Right renal pelvis (tissue), 4 donors: ENCODE results near the gene JADE3. TPM values are rescaled to one million over a fixed set of nuclear protein-coding genes. Genes with fewer than 3 reads are reported as not detected.

ENCODE experiments used
- DNase-seq, 4 donors: peaks; one replicate each; pipeline ENCODE4 v3.0.0-alpha.2; 2013; ENCODE audit warnings: low read depth in 4 of 4, low spot score in 3 of 4, missing footprints in 1 of 4
- polyA plus RNA-seq, 4 donors: library from polyadenylated mRNA; unstranded; fragments of 120-200 nt; gene quantifications; one replicate each; pipeline ENCODE4 v1.2.1, GENCODE V29; 2013; ENCODE audit not compliant: insufficient read length in 4 of 4

The JADE3 gene
- polyA plus RNA-seq, 4 donors = 22.9 to 28.6 (median 27.1) TPM

DNA sequence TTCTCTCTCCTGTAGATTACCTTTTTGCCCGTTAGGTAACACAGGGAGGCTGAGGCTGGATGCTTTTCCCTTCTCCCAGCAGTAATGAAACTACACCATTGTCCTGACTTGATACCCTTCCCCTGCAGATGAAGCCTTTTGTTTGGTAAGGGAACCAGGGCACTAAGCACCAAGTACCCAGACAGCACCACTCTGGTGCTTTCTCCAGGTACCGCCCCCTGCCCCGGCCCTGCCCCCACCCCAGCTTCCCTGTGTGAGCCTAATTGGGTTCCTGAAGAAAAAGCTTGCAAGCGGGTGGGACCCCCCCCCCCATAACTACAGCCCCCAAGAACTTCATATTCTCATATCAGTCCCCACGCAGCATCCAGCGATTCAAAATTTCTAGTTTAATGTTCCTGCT, 79.8 kb downstream of the JADE3 start:
- no peak for DNase-seq

DNA sequence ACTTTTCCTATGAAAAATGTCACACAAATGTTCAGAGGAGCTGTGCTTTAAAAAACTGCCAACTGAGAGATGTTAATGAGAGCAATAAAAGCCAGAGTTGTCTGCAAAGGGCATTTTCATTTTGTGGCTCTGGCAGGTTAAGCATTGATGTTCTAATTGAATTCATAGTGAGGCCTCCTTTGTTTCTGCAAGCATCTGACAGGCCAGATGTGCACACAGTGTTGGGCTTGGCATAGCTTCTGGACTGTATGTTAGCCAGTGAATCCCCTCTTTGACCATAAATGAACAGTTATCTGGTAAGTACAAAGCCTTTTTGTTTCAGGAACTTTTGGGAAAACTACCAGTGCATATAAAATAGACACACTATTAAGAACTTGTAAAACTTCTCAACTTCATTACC, 81.9 kb downstream of the JADE3 start:
- no peak for DNase-seq

DNA sequence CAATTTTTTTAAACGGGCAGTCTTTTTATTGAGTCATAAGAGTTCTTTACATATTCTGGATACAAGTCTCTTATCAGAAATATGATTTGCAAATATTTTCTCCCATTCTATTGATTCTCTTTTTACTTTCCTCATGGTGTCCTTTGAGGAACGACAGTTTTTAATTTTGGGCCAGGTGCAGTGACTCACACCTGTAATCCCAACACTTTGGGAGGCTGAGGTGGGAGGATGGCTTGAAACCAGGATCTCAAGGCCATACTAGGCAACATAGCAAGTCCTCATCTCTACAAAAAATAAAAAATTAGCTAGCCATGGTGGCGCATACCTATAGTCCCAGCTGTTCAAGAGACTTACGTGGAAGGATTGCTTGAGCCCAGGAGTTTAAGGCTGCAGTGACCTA, 99.9 kb downstream of the JADE3 start:
- DNase-seq = no peak

DNA sequence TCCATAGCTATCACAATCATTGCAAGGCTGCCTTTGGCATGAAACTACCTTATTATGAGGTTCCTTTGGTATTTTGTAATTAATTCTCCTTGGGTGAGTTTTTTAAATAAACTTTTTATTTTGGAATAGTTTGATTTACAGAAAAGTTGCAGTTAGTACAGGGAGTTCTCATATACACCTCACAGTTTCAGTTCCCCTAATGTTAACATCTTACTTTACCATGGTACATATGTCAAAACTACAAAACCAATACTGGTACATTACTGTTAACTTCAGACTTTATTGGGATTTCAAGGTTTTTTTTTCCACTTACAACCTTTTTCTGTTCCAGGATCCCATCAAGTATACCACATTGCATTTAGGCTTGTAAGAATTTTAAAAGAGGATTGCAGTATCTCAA, 114.0 kb downstream of the JADE3 start:
- DNase-seq = no peak

DNA sequence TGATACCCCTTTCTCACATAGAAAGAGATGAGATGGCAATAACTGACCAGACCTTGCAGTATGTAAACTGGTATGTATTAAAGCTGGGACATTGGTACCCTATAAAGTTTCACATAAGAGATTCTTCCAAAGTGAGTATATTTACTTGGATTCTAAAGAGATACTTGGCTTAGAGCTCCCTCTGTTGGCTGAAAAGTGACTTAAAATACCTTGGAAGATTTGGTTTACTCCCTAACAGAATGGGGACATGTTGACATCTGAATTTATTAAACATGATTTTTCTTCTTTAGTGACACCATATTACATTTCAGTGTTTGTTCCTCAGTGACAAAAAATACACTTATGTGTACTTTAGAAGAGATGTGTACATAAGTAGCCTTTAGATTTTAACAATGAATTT, 118.1 kb downstream of the JADE3 start:
- peak; percentile 33 to 52 (median 43) for DNase-seq

DNA sequence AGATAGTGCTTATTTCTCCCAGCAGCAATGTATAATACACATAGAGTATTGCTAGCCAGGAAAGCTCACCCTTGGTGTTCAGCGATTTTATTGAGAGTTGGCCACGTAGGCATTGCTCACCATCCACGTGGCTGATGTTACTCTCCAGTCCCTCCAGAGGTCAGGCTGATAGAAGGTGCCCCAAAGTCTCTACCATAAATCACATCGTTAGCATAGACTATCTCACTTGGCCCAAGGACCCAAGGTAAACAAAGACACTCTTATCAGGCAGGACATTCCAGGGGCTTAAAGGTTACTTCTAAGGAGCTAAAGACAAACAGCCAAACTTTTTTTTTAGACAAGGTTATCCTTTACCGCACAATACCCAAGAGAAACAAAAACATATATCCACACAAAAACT, 135.8 kb downstream of the JADE3 start:
- DNase-seq = no peak

DNA sequence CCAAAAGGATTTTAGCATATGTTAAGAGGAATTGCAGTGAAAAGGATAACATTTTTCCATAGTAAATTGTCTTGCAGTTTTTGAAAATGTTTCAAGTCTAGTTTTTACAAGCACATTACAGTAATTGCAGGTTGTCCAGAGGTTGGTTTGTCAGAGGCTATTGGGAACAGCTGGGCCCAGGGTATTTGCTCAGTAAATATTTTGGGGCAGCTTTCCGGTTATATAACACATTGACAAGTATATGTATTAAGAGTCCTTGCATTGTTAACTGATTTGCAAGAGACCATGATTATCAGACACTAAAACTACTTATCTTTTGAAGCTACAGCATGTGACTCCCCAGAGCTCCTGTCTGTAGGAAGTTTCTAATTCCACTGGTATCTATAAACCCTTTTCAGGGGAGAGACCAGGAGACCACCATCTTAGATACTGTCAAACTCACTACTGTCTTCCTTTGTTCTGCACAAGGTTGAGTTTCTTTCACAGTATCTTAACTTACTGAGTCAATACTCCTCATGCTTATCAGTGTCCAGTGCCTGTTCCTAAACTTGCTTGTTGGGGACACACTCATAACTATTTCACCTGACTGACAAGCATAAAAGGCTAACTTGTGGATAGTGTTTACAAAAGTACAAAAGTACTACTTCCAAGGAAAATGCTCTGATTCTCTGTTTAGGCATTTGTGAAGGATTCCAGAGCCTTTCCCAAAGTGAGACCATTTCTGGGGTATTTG, 147.1 kb downstream of the JADE3 start:
- no peak for DNase-seq

DNA sequence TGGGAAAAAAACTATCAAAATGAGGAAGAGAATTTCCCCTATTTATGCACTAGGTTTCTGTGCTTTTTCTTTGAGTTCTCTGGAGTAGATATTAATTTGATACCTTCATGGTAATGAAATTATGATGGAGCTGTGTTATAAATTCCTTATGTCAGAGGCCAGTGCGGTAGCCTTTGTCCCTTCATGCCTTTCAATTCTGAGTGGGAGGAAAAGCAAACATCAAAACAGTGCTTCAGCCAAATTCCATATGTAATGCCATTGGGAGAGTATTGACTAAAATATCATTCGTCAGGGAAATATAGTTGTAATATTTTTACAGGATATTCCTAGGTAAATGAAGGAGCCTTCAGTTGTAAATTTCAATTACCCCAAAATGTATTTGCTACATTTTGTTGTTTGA, 148.5 kb downstream of the JADE3 start:
- DNase-seq = no peak

DNA sequence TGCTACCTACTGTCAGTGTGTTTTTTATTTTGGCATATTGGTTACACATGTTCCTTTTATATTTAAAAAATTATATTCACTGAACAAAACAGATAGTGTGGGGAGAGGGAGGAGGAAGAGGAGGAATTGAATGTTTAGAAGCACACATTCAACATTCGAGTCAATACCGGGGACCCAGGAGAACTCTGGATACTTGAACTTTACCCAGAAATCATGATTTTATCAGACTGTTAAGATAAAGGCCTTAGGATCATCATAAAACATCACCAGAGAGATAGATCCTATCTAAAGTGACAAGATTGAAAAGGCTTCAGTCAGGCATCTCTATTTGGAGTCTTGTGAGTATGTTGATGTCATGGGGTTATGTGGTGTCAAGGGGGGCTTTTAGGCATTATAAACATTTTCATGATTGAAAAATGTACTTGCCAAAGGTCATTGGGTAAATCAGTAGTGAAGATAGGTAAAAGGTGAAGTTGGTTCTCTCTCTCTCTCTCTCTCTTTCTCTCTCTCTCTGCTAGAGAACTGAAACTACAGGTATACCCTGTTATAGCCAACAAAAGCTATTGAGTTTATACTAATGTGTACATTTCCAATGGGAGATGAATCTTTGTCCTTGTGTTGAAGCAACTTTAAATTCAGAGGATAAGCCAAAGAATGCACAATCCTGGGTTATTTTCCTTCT, 149.2 kb downstream of the JADE3 start:
- no peak for DNase-seq

DNA sequence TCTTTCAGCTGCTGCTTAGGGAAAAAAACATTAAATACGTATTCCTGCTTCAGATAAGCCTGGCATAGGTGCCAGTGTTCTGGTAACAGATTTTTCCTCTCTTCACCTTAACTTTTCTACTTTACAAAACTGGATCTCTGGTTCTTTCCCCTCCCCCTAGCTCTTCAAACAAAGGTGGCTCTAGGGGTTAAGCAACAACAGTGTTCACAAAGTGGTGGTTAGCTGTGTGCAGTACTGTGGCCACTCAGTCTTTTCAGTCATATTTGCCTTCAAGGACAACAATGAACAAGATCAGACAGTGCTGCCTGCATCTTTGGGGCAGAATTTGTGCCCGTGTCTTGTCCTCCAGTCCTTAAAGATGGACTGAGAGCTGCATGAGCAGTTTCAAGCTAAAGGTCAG, 151.0 kb downstream of the JADE3 start:
- no peak for DNase-seq

DNA sequence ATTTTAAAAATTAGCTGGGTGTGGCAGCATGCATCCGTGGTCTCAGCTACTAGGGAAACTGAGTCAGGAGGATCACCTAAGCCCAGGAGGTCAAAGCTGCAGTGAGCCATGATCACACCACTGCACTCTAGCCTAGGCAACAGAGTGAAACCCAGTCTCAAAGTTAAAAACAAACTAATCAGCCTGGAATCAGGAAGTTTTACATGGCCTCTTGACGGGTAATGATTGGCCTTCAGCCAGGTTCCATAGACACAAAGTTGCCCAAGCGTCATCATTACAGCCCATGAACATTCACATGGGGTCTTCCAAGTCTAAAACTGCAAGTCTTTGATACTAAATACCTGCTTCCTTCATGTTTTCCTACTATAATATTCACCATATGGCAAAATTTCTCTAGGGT, 156.0 kb downstream of the JADE3 start:
- no peak for DNase-seq

DNA sequence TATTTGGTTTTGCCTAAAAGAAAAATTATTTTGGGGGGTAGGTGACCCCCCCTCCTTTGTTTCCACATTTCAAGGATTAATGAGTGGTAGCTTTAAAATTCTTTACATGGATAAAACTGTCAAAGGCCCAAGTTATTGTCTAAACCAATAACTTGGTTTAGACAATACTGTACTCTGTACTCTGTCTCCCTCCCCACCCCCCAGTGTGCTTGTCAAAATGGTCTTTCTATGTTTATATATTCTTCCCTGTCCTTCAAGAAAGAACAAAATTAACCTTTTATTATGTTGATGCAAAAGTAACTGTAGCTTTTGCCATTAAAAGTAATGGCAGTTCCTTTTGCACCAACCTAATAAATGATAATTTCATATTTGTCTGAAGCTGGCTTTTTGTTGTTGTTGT, 156.5 kb downstream of the JADE3 start:
- DNase-seq = no peak

DNA sequence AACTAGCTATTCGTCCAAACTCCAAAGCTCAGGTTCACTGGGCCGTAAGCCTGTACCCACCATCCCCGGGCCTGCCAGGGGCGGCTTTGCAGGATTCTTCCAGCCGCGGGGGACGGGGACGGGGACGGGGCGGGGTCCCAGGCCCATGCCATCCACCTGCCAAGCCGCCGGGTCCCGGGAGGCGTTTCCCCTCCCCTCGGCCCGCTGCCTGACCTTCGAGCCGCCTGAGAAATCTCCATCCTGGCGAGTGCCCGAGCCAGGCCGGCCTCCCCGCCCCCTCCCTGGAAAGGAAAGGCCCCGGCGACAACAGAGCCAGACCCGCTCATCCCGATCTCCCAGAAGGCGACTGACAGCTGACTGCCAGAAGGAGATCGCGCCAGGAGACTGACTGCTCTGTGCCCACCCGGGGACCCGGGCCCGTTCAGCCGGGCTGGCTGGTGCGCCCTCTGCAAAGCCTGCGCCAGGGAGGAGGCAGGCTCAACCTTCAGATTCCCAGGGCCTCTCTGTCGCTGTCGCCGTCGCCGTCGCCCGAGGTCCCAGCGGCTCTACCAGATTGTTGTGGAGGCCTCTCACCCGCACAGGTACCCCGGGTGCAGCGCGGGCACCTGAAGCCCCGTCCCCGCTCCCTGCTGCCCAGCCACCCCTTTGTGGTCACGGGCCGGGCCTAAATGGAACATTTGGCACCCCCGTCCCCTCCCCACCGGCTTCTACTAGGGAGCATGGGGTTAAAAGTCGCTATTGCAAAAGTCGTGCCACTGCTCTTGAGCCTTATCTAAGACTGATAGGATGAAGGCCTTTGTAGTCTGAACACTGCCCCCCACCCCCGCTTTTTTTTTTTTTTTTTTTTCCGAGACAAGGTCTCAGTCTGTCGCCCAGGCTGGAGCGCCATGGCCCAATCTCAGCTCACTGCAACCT, 166.2 kb downstream of the JADE3 start, which contains the start of gene RGN:
RGN (plus strand) TSS at position 315 of the 915 bp plus-strand sequence. CDS start 2,702 bp downstream, outside the sequence.
- DNase-seq = no peak

DNA sequence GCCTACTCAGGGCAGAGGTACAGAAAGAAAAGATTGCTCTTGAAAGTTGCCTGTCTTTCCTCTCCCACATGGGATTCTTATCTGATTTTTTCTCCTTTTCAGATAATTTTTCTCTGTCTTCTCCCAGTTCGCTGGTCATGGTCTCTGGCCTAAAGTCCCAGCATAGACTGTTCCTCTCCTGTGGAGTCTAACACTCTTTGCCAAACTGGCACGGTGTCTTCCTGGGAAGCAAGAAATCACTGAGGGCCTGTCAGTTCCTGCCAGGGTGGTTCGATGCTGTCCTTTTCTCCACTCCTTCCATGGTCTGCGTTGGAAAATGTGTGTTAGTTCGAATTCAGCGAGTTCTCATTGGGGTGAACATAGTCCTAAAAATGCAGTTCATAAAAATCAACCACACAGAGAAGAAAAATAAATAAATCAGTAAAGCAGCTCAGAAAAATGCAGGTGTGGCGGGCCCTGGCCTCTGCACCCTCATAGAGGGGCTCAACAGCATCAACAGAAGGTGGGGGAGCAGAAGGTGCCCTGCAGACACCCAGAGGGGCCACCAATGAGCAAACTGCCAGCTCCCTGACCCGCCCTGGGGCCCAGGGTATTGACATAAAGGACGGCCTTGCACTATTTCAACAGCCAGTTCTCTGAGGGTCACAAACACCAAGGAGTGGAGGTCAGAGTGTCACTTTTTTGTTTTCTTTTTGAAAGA, 168.1 kb downstream of the JADE3 start:
- no peak for DNase-seq

DNA sequence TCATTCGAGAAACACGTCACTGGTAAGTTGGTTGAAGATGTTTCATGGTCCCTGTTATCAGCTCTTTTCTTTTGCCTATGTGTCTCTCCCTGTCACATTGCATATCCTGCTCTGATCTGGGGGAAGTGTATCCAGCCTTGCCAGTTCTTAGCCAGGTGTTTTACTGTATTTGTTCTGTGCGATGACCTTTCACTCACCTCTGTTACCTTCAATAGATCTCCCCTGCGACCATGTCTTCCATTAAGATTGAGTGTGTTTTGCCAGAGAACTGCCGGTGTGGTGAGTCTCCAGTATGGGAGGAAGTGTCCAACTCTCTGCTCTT, 168.7 kb downstream of the JADE3 start:
- DNase-seq = no peak

DNA sequence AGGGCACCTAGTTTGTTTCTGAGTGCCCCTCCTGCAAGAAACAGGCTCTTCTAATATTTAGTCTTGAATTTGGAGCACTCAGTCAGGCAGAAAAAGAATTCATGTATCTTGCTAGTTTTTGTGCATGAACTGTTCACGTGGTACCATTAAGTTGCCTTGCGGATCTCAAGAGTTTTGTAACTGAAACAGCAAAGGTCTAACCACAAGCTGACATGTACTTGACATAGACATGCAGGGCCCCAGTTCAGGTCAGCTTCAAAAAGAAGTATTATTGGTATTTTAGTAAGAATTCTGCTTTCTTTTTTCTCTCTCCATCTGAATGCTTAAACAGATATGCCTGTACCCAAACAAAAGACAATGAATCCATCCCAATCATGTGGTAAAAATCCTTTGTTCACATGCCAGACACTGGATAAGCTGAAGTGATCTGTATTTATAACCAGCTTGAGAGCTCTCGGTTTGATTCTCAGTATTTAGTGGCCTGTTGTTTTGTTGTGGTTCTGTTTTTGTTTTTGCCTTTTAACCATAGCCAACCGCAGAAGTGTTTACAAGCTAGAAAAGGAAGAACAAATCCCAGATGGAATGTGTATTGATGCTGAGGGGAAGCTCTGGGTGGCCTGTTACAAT, 179.0 kb downstream of the JADE3 start:
- DNase-seq = no peak

DNA sequence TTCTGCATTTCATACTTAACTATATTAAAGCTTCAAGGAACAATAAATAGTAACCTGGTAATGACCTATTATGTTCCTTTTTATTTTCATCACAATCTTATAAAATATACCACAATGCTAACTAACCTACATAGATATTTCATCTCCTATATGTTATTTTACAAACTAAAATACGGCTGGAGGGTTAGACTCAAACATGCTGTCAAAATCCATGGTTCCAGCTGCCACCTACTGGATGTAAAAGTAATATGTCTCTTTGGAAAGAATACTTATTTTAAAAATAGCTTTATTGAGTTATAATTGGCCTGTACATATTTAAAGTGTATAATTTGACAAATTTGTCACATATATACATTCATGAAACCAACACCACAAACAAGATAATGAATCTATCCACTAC, 181.0 kb downstream of the JADE3 start:
- DNase-seq = no peak

DNA sequence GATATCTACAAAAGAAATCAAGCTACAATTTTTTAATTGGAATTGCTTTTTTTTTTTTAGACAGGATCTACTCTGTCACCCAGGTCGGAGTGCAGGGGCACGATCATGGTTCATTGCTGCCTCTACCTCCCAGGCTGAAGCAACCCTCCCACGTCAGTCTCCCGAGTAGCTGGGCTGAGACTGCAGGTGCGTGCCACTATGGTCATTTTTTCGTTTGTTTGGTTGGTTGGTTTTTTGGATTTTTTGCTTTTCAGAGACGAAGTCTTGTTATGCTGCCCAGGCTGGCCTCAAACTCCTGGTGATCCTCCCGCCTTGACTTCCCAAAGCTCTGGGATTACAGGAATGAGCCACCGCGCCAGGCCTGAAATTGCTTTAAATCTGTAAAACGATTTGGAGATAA, 181.6 kb downstream of the JADE3 start:
- no peak for DNase-seq

DNA sequence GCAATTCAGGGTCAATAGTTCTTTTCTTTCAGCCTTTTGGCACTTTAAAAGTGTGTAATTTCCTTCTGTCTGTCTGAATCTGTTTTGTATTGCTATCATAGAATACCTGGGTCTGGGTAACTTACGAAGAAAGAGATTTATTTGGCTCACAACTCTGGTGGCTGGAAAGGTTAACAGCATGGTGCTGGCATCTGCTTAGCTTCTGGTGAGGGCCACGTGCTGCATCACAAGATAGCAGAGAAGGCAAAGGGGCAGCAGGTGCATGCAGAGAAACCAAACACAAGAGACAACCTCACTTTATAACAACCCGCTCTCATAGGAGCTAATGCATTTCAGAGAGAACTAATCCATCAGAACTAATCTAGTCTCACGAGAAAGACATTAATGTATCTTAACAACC, 184.8 kb downstream of the JADE3 start:
- DNase-seq = no peak

DNA sequence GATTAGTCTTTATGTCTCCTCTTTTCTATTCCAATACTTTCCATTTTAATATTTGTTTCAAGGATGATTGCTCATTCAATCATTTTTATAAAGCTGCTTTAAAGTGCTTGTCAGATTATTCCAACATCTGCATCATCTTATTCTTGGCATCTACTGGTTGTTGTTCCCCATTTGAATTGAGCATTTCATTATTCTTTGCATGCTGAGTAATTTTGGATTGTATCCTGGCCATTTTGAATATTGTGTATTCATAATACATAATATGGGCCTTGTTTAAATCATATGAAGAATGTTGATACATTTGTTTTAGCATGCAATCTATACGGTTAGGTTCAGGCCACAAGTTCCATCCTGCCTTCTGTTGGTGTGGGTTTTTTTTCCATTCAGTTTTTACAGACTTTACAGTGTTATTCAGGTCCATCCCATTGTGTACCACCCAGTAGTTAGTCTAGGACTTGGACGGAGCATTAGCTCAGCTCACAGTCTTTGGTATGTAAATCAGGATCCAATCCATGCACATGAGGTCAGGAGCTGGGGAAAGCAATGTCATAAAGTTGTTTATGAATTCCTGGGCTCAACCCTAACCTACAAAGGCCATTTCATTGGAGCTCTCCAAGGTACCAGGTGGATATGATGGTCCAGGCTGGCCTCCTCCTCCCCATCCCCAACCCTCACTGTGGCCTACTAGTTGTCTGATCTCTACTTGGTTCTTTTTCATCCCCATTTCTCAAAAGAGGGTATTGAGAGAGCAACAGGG, 186.3 kb downstream of the JADE3 start:
- no peak for DNase-seq
